ENCODE results near the gene MST1.

The MST1 gene

GRCh38 chr3:49674497-49674983, 14.7 kb downstream of the MST1 start:
- no peak for DNase-seq (ENCODE audit: low read depth)

GRCh38 chr3:49673715-49674496, 15.4 kb downstream of the MST1 start, which contains the start of gene APEH:
Gene APEH (plus strand): TSS chr3:49674351. CDS start chr3:49674402, 51 bp downstream.
- peak; percentile 92 for DNase-seq (ENCODE audit: low read depth)

- DNase-seq (ENCODE audit: low read depth): no peak
These were observed 16.1 kb downstream of the MST1 start for GRCh38 chr3:49673121-49673714.

- DNase-seq (ENCODE audit: low read depth): peak; percentile 28
These were observed 17.7 kb downstream of the MST1 start for GRCh38 chr3:49671291-49672288.

- no peak for DNase-seq (ENCODE audit: low read depth)
These were observed 18.4 kb downstream of the MST1 start for GRCh38 chr3:49670940-49671290.

- DNase-seq (ENCODE audit: low read depth): no peak
These were observed 19.9 kb downstream of the MST1 start for GRCh38 chr3:49669352-49669751.

GRCh38 chr3:49668861-49669260, 20.4 kb downstream of the MST1 start:
- no peak for DNase-seq (ENCODE audit: low read depth)

- no peak for DNase-seq (ENCODE audit: low read depth)
These were observed 20.9 kb downstream of the MST1 start for GRCh38 chr3:49668414-49668797.

- DNase-seq (ENCODE audit: low read depth): no peak
These were observed 21.4 kb downstream of the MST1 start for GRCh38 chr3:49667701-49668413.

GRCh38 chr3:49666592-49666991, 22.7 kb downstream of the MST1 start:
- DNase-seq (ENCODE audit: low read depth): no peak

GRCh38 chr3:49665822-49666519, 23.3 kb downstream of the MST1 start:
- DNase-seq (ENCODE audit: low read depth): no peak

GRCh38 chr3:49664300-49664699, 25.0 kb downstream of the MST1 start:
- DNase-seq (ENCODE audit: low read depth): no peak

GRCh38 chr3:49663831-49664230, 25.4 kb downstream of the MST1 start:
- DNase-seq (ENCODE audit: low read depth): no peak

- no peak for DNase-seq (ENCODE audit: low read depth)
These were observed 26.4 kb downstream of the MST1 start for GRCh38 chr3:49662720-49663413.

GRCh38 chr3:49662021-49662420, 27.3 kb downstream of the MST1 start:
- no peak for DNase-seq (ENCODE audit: low read depth)

GRCh38 chr3:49661281-49661680, 28.0 kb downstream of the MST1 start:
- no peak for DNase-seq (ENCODE audit: low read depth)

GRCh38 chr3:49659756-49660155, 29.5 kb downstream of the MST1 start:
- no peak for DNase-seq (ENCODE audit: low read depth)

GRCh38 chr3:49658711-49659110, 30.6 kb downstream of the MST1 start:
- no peak for DNase-seq (ENCODE audit: low read depth)

GRCh38 chr3:49657208-49657915, 31.9 kb downstream of the MST1 start:
- no peak for DNase-seq (ENCODE audit: low read depth)
